ENCODE measurements around the gene RNH1.

- no peak for TF ChIP-seq EP300 (IDR thresholded peaks at IDR 0.05)
- TF ChIP-seq CTCF (IDR thresholded peaks at IDR 0.05) = no peak
Observed at GRCh38 chr11:539971-540481, 33.0 kb upstream of the RNH1 start.
